GM13977 (cell line): Measurements from ENCODE around the gene RIPK1.
"Not testable (repeated sequence)": the region's sequence is repeated elsewhere in the genome, so short reads cannot be mapped to it uniquely, and the experiment has no call there.

Experiments
- DNase-seq: peaks from one replicate; pipeline ENCODE4 v3.0.0; 2012; ENCODE audit warnings: low spot score
- in situ Hi-C: fragments of 300-500 bp; cut with MboI; formaldehyde crosslinking; loops from one replicate; pipeline ENCODE4 v1.12.0; 2022; ENCODE audit warnings: low sequenced_read_pairs, low pct_unique_long_range_greater_than_20kb, mixed read lengths, inconsistent platforms; ENCODE audit not compliant: unreplicated experiment
- TF ChIP-seq, protein P1 (sequence below): IDR thresholded peaks from 2 replicates; pipeline ENCODE4 v1.5.1; 2012; ENCODE audit warnings: mild to moderate bottlenecking, control low read depth; ENCODE audit not compliant: insufficient read depth; ENCODE audit errors: extremely low read depth, missing control alignments

The RIPK1 gene

GRCh38 chr6:3147914-3148757 is 79.8 kb downstream of the RIPK1 start:
- no peak for DNase-seq
- in situ Hi-C loops = no loop called here
- TF ChIP-seq, protein P1, sequence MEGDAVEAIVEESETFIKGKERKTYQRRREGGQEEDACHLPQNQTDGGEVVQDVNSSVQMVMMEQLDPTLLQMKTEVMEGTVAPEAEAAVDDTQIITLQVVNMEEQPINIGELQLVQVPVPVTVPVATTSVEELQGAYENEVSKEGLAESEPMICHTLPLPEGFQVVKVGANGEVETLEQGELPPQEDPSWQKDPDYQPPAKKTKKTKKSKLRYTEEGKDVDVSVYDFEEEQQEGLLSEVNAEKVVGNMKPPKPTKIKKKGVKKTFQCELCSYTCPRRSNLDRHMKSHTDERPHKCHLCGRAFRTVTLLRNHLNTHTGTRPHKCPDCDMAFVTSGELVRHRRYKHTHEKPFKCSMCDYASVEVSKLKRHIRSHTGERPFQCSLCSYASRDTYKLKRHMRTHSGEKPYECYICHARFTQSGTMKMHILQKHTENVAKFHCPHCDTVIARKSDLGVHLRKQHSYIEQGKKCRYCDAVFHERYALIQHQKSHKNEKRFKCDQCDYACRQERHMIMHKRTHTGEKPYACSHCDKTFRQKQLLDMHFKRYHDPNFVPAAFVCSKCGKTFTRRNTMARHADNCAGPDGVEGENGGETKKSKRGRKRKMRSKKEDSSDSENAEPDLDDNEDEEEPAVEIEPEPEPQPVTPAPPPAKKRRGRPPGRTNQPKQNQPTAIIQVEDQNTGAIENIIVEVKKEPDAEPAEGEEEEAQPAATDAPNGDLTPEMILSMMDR = no peak

DNA sequence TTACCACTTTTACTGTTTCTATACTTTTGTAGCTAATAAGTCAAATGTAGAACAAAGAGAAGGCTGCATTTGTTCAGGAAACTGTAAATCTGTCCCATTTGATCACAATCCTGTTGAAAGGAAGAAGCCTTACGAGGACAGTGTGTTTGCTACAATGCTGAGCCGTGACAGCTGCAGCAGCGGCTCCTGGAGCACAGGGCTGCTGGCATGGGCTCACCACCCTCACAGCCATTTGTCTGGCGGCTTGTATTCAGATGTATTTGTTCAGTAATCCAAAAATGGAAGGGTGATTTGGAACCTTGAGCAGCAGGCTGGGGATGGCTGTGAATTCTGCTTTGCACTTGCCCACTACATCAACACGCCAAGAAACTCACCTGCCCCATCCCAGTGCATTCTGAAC is 83.4 kb downstream of the RIPK1 start:
- in situ Hi-C loops = no loop called here
- TF ChIP-seq, protein P1 = no peak

DNA sequence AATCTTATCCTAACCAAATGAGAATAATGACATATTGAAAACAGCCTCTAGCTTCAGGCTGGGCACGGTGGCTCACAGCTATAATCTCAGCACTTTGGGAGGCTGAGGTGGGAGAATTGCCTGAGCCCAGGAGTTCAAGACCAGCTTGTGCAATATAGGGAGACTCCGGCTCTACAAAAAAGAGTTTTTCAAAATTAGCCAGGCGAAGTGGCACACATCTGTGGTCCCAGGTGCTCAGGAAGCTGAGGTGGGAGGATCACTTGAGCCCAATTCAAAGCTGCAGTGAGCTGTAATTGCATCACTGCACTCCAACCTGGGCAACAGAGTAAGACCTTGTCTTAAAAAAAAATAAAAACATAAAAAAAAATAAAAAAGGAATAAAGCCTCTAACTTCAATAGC is 84.4 kb downstream of the RIPK1 start:
- TF ChIP-seq, protein P1 = no peak
- in situ Hi-C loops = no loop called here
- no peak for DNase-seq

More for the DNA sequence above, 83.4 kb downstream of the RIPK1 start:
- no peak for DNase-seq

- in situ Hi-C loops, DNase-seq: not testable (repeated sequence)
Measured at GRCh38 chr6:3155416-3155815, 87.1 kb downstream of the RIPK1 start.

DNA sequence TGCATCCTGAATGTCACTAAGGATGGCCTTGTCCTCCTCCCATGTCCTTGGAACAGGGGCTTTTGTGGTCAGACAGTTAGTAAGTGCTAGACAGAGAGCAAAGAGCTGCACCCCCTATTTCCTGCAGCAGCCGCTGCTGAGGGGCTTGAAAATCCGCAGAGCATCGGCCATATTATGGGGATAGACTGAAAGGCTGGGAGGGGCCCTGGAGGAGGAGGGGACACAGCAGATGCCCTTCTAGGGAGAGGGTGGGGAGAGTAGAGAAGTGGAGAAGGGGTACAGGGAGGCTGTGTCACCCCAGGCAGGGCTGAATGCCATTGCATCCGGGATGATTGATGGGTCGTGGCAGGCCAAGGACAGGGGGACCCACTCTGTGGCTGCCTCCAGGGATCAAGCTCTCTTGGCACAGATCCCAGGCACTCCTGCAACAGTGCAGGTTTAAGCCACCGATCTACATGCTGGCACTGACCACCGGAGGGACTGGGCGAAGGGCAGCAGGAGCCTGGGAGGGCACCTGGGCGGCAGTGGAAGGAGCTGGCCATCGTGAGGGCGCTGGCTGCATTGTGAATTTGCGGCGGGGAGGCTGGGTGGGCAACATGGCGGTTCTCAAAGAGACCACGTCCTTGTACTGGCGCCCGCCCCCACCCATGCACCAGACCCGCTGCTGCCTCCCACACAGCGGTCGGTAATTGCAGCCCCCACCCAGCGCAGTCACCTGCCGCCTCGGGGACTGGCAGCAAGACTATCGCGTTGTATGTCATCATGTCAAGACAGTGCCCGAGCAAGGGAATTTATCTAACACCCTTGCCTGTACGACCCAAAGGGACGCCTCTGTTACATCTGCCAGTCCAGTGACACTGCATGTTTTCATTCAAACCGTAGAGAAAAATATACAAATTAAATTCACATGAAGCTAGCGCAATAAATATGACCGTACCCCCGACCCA is 88.2 kb downstream of the RIPK1 start:
- in situ Hi-C loops = not testable (repeated sequence)
- DNase-seq = peak; percentile 52

GRCh38 chr6:3157131-3157933 is 89.0 kb downstream of the RIPK1 start, which contains the start of gene TUBB2A:
Gene TUBB2A, minus strand, starts transcription at chr6:3157544. Its CDS starts 81 bp downstream, at chr6:3157463.
- in situ Hi-C loops = no loop called here
- TF ChIP-seq, protein P1 = peak; percentile 58
- peak; percentile 98 for DNase-seq
